Stomach (tissue), 9 donors: Measurements from ENCODE around the gene TSR1. TPM values are rescaled to one million over a fixed set of nuclear protein-coding genes. Genes with fewer than 3 reads are reported as not detected.

Experiments used
- DNase-seq, 2 donors: peaks; one replicate each; pipeline versions ENCODE4 v3.0.0 to v3.0.0-alpha.2; 2013 to 2019
- H3K27ac ChIP-seq, 5 donors: fragments of 200-600 bp in 4 of 5; sonication (generic) in 4 of 5; one replicate each; pipeline ENCODE4 v1.5.1; 2013 to 2019; ENCODE audit warnings: mild to moderate bottlenecking in 1 of 5, moderate library complexity in 1 of 5
- H3K27me3 ChIP-seq, 3 donors: fragments of 200-600 bp; sonication (generic); one replicate each; pipeline ENCODE4 v1.5.1; 2017 to 2019; ENCODE audit warnings: mixed run types in 1 of 3
- H3K36me3 ChIP-seq, 4 donors: fragments of 200-600 bp; sonication (generic); 1 replicate in 3 of 4; 2 replicates in 1 of 4; pipeline ENCODE4 v1.5.1; 2016 to 2019
- H3K4me1 ChIP-seq, 4 donors: fragments of 200-600 bp; sonication (generic); one replicate each; pipeline ENCODE4 v1.5.1; 2016 to 2019
- H3K4me3 ChIP-seq, 4 donors: fragments of 200-600 bp; sonication (generic) in 3 of 4; one replicate each; pipeline ENCODE4 v1.5.1; 2016 to 2019; ENCODE audit warnings: mild to moderate bottlenecking in 1 of 4
- H3K9me3 ChIP-seq, 4 donors: fragments of 200-600 bp; sonication (generic); one replicate each; pipeline ENCODE4 v1.5.1; 2016 to 2019
- CTCF ChIP-seq, 7 experiments: fragments of 450-650 bp in 4 of 7; fragments of 200-600 bp in 3 of 7; sonication (generic) in 3 of 7; IDR thresholded peaks; one replicate each; pipeline ENCODE4 v1.5.1; 2016 to 2019; ENCODE audit warnings: antibody characterized with exemption in 7 of 7, control low read depth in 2 of 7, mild to moderate bottlenecking in 1 of 7
- EP300 ChIP-seq: sonication (generic); formaldehyde crosslinking; IDR thresholded peaks from one replicate; pipeline ENCODE4 v1.6.1; 2017; ENCODE audit warnings: antibody characterized with exemption
- POLR2A ChIP-seq, 4 donors: fragments of 450-650 bp; IDR thresholded peaks; one replicate each; pipeline ENCODE4 v1.6.1; 2016; ENCODE audit warnings: antibody characterized with exemption in 4 of 4, control low read depth in 2 of 4, mild to moderate bottlenecking in 1 of 4, moderate library complexity in 1 of 4
- POLR2AphosphoS5 ChIP-seq, 3 donors: sonication (generic); formaldehyde crosslinking; IDR thresholded peaks; one replicate each; pipeline ENCODE4 v1.6.1; 2016; ENCODE audit warnings: antibody characterized with exemption in 3 of 3
- WGBS, 5 donors: extraction: QIAGEN DNeasy Blood & Tissue Kit in 3 of 5; methylation state at CpG; one replicate each; pipeline versions ENCODE4 v1.1.5 to v1.1.7; 2013 to 2018; 5-methylcytosine and 5-hydroxymethylcytosine counted together
- intact Hi-C: fragments of 100-400 bp; cut with DNase I; formaldehyde crosslinking; loops from one replicate; pipeline ENCODE4 v1.15.1; 2023; ENCODE audit warnings: low total_unique reads
- polyA plus RNA-seq, 3 donors: library from polyadenylated mRNA; stranded (reverse); fragments of 200-250 nt; gene quantifications; one replicate each; pipeline ENCODE4 v1.2.3, GENCODE V29; 2013
- total RNA-seq, 5 donors: library from RNA; depleted of rRNA; stranded (reverse); fragments of >200 nt; gene quantifications; one replicate each; pipeline versions ENCODE4 v1.1.0 to v1.2.3, GENCODE V29; 2014 to 2016
- donor health status: healthy with polysubstance abuse.
- donor health status: Bipolar disorder and iron deficiency.
- donor health status: healthy.

The TSR1 gene
- total and polyA plus RNA-seq, 8 donors = 12.2 to 67.0 (median 22.9) TPM

GRCh38 chr17:2351269-2351668 is 15.0 kb upstream of the TSR1 start:
- Histone ChIP-seq H3K27me3 (no peaks in the 10 kb centered on the region), H3K27ac (no peak overlapping the region), H3K4me3 (no peak overlapping the region), H3K4me1 (peaks cover 6 to 30% (median 20%) of the 10 kb centered on the region in 4 donors), H3K36me3 (no peaks in the 10 kb centered on the region), H3K9me3 (no peaks in the 10 kb centered on the region)
- DNase-seq = no peak
- intact Hi-C loops = no loop called here
- TF ChIP-seq POLR2AphosphoS5 (IDR thresholded peaks at IDR 0.05) (no peak), POLR2A (IDR thresholded peaks at IDR 0.05) (no peak), EP300 (no peak), CTCF (IDR thresholded peaks at IDR 0.05) (no peak)
- WGBS, 5 donors = 93 to 97% (median 93%) methylated on average over 4 to 6 of the region's 6 CpGs

- no peaks in the 10 kb centered on the region for H3K27me3 ChIP-seq
- H3K4me1 ChIP-seq = peaks cover 6 to 31% (median 23%) of the 10 kb centered on the region in 4 donors
- H3K36me3 ChIP-seq = peaks cover 0 to 25% (median 21%) of the 10 kb centered on the region in 4 donors
- 47 to 62% (median 54%) methylated on average over 11 of the region's 11 CpGs for WGBS, 5 donors
- no peaks in the 10 kb centered on the region for H3K9me3 ChIP-seq
- no peak overlapping the region for H3K4me3 ChIP-seq
- H3K27ac ChIP-seq = peak overlapping the region; percentile 40 to 80 (median 60)
- peak in 1 of 7 experiments; percentile 4 for TF ChIP-seq CTCF (IDR thresholded peaks at IDR 0.05)
- TF ChIP-seq EP300 = no peak
- intact Hi-C loops = no loop called here
- DNase-seq = peak; percentile 78 to 80
Measured at GRCh38 chr17:2347805-2348685, 11.8 kb upstream of the TSR1 start.

GRCh38 chr17:2346475-2346874 is 10.2 kb upstream of the TSR1 start:
- peaks cover 6 to 28% (median 22%) of the 10 kb centered on the region in 4 donors for H3K4me1 ChIP-seq
- 42 to 70% (median 57%) methylated on average over 8 of the region's 8 CpGs for WGBS, 5 donors
- intact Hi-C loops = no loop called here
- peaks cover 0 to 37% (median 32%) of the 10 kb centered on the region in 4 donors for H3K36me3 ChIP-seq
- H3K4me3 ChIP-seq = no peak overlapping the region
- H3K27me3 ChIP-seq = no peaks in the 10 kb centered on the region
- peak; percentile 69 to 79 for DNase-seq
- H3K27ac ChIP-seq = peak overlapping the region; percentile 49 to 80 (median 75)
- no peak for TF ChIP-seq POLR2AphosphoS5 (IDR thresholded peaks at IDR 0.05)
- TF ChIP-seq EP300 = no peak
- no peak for TF ChIP-seq CTCF (IDR thresholded peaks at IDR 0.05)
- no peak for TF ChIP-seq POLR2A (IDR thresholded peaks at IDR 0.05)
- no peaks in the 10 kb centered on the region for H3K9me3 ChIP-seq

- DNase-seq = no peak
- no peak for TF ChIP-seq CTCF (IDR thresholded peaks at IDR 0.05)
- TF ChIP-seq POLR2AphosphoS5 (IDR thresholded peaks at IDR 0.05) = no peak
- no peak for TF ChIP-seq POLR2A (IDR thresholded peaks at IDR 0.05)
- TF ChIP-seq EP300 = no peak
- intact Hi-C loops = no loop called here
- Histone ChIP-seq H3K36me3 (peaks cover 0 to 47% (median 37%) of the 10 kb centered on the region in 4 donors), H3K9me3 (no peaks in the 10 kb centered on the region), H3K4me3 (no peak overlapping the region), H3K27ac (no peak overlapping the region), H3K4me1 (peaks cover 6 to 28% (median 22%) of the 10 kb centered on the region in 4 donors), H3K27me3 (no peaks in the 10 kb centered on the region)
- 70 to 86% (median 74%) methylated on average over 10 of the region's 10 CpGs for WGBS, 5 donors
Measured at GRCh38 chr17:2344528-2344927, 8.3 kb upstream of the TSR1 start.
